RCC 7860 (cell line): Measurements from ENCODE around the gene GFOD1.
"Not testable (repeated sequence)": the region's sequence is repeated elsewhere in the genome, so short reads cannot be mapped to it uniquely, and the experiment has no call there.

Experiments used
- DNase-seq: peaks from one replicate; pipeline ENCODE4 v3.0.0-alpha.2; 2015; ENCODE audit warnings: low spot score
- FAIRE-seq: peaks from 2 replicates; lab custom pipeline; 2012; peaks lifted over from hg19 to GRCh38; lab: Jason Lieb, UNC

Gene GFOD1

GRCh38 chr6:13412211-13412610 lies 75.2 kb downstream of the GFOD1 start:
- DNase-seq (no peak), FAIRE-seq (no peak)

GRCh38 chr6:13411484-13411883 lies 75.9 kb downstream of the GFOD1 start:
- no peak for DNase-seq
- no peak for FAIRE-seq

GRCh38 chr6:13409991-13410390 lies 77.4 kb downstream of the GFOD1 start:
- FAIRE-seq (no peak), DNase-seq (no peak)

DNA sequence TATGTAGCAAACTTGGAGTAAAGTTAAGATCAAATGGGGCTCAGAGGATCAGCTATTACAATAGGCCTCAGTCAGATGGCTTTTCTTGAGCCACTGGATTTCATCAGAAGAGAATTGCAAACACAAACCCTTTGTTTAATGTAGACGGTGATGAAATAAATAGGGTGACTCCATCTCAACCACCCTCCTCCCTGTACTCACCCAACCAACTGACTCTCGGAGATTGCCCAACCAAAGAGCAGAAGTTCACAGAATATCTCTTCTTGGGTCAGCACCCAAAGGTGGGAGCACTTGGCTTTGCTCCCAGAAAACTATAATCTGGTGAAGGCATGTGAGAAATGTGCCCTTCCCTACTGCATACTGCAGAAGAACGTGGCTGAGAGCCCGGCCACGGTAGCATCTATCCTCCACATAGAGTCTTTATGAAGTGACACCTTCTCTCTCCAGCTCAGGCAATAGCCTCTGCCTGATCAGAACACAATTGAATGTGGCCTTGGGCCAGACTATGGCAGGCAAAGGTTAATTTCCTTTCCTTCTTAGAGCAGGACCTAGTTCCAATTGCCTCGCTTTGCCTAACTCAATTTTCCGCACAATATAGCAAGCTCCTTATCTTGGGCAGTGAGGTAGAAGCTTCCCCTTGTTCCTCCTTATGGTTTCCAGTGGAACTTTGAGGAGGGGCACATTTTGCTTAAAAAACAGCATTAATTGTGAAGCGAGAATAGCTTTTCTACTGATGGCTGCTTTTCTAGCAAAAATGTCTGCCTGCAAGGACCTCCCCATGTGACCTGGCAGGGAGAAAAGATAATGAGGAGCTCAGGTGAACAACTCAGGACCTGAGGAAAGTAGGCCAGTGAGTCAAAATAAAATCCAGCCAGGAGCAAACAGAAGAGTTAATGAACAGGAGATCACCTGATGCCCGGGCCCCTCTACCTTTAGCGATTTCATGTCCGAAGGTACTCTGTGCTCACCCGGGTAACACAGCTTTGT lies 79.4 kb downstream of the GFOD1 start:
- peak; percentile 41 for DNase-seq
- FAIRE-seq: no peak

DNA sequence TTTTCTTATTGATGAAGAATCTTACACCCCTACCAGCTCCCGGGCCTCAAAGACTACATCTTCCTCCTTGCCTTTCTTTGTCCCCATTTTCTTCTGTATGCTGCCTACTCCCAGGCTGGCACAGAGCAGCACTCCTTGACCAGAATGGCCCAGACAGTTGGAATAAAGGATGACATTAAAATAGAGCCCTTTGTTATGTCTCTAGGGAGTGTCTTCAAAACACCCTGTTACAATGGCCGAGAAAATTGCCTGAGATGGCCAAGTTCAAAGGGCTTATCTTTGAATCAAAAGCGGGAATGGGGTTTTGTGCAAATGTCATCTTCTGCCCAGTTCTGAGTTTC lies 80.1 kb downstream of the GFOD1 start:
- FAIRE-seq (no peak), DNase-seq (no peak)

DNA sequence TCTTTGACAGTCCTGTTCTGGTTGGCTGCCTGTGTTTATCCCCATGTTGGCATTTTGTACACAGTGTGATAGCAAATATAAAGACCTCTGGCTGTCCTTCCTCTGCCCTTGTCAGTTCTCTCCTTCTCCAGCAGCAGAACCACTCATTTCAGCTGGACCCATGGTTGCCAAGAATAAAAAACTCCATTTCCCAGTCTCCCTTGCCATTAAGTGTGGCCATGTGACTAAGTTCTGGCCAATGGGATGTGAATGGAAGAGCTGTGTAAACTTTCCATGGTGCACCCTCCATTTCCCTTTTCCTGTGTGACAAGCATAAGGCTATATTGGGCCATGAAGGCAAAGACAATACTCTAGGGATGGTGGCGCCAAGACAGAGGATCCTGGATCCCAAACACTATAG lies 80.6 kb downstream of the GFOD1 start:
- no peak for FAIRE-seq
- DNase-seq: no peak

- DNase-seq (no peak), FAIRE-seq (no peak)
Observed at GRCh38 chr6:13405961-13406477, 81.4 kb downstream of the GFOD1 start.

DNA sequence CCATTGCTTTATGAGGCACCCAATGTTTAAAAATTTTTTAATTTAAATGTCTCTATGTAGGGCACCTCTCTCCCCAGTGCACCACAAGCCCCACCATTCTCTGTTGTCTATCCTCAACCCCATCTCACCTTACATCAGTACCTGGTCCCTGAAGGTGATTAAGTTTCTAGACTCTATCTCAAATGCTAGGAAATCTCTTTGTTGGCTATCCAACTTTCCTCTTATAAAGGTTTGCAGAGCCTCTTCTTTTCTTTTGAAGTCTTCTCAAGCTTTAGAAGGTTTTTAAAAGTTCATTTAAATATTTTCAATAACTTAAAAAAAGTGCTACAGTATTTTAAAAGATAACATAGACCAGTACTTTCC lies 82.5 kb downstream of the GFOD1 start:
- DNase-seq (no peak), FAIRE-seq (no peak)

DNA sequence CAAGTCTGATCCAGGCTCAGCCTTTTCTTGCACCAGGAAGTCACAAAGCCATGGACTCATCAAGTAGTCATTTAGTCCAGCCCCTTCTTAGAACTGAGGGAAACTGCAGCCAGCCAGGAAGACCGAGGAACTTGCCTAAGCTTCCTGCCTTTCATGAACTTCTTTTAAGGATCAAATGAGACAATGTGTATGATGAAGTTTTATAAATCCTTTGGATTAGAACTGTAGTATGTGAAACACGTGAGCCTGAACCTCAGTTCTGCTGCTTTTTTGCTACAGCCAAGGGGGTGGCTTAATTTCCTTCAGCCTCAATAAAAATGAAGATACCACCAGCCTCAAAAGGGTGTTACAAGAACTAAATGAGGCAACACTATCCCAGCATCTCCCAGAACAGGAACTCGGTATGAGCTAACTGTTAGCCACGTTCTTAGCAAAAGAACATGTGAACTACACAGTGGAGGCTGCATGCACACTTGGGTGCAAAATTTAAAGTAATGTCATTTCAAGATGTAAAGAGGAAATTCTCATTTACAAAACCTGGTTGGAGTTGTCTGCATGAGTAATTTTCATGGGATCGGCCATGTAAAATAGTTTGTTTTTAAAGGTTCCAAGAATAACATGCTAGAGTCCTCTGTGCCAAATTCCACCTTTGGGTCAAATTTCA lies 83.0 kb downstream of the GFOD1 start:
- no peak for FAIRE-seq
- DNase-seq: no peak

- FAIRE-seq (no peak), DNase-seq (no peak)
Observed at GRCh38 chr6:13402711-13403110, 84.7 kb downstream of the GFOD1 start.

- no peak for DNase-seq
- FAIRE-seq: no peak
Observed at GRCh38 chr6:13400772-13401171, 86.6 kb downstream of the GFOD1 start.

DNA sequence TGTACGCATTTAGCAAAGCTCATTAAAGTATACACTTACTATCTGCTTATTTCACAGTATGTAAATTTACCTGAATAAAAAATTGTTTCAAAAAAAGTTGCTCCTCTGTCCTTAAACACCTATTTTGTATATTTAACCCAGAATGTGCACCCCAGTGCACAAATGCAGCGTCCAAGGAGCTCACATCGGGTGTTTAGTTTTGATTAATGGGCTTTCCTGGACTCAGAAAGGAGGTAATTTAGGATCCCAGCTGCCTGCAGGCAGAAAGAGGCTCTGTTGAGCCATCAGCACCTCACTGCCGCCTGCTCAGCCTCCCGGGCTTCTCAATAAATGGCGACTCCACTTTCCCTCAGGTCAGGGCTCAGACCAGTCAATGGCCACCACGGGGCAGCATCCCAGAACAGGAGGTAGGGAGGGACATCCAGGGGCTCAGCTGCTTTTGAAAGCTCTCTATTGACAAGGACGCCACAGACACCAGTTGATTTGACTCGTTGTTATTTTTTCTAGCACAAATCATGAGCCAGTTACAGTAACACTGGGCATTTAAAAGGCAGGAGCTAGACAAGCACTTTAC lies 88.9 kb downstream of the GFOD1 start:
- no peak for FAIRE-seq
- no peak for DNase-seq

GRCh38 chr6:13398069-13398381 lies 89.4 kb downstream of the GFOD1 start:
- FAIRE-seq: no peak
- no peak for DNase-seq

- DNase-seq (no peak), FAIRE-seq (no peak)
Observed at GRCh38 chr6:13397359-13398068, 89.9 kb downstream of the GFOD1 start.

- DNase-seq (no peak), FAIRE-seq (no peak)
Observed at GRCh38 chr6:13396241-13396792, 91.1 kb downstream of the GFOD1 start.

DNA sequence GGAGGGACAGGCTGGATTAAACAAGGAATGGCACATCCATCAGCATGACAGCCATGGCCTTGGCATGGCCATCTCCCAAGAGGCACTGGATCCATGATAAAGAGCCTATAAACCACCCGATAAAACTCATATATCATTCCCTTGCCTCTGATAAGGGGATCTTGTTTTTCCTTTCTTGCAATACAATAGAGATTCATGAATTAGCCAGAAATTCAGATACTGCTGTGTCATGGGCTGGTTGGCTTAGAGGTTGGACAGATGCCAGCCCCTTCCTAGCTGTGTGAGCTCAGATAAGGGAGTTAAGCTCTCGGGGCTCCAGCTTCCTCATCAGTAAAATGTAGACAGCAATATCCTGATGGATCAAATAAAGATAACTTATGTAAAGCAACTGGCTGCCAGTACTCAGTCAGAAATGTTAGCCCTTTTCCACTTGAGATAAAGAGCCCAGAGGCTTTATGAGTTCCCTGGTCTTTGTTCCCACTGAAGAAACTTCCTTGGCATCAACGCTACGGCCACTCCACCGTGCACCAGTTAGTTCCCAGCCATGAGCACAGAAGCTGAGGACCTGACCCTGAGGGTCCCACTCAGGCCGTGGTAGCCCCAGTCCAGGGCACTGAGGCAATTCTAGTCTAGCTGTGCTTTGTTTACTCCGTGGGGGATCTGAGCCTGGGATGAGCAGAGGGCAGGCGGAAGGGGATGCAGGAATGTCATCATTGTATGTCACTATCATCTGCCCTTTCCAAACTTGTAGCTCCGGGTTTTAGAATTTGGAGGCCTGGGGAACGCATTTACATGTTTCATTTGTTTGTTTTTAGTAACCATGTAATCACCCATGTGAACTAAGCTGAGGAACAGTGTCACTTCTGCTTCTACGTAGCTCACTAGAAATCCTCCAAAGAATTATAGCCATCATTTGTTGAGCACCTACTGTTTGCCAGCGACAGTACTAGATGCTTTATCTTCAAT lies 91.8 kb downstream of the GFOD1 start:
- DNase-seq: peak; percentile 49
- FAIRE-seq: no peak

DNA sequence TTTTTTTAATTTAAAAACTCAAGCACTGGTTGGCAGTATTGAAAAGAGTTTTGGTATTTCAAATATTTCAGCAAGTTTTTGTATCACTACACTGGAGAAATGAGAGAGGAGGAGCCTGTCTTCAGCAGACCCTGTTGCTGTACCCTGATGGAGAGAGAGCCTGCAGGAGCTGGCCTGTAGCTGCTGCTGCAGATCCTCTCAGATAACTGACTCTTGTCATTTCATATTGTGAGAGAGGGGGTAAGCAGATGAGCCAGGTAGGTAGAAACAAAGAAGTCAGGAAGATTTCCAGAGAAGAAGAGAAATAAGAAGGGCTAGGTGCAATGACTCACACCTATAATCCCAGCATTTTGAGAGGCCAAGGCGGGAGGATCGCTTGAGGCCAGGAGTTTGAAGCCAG lies 94.9 kb downstream of the GFOD1 start:
- no peak for FAIRE-seq
- DNase-seq: no peak

DNA sequence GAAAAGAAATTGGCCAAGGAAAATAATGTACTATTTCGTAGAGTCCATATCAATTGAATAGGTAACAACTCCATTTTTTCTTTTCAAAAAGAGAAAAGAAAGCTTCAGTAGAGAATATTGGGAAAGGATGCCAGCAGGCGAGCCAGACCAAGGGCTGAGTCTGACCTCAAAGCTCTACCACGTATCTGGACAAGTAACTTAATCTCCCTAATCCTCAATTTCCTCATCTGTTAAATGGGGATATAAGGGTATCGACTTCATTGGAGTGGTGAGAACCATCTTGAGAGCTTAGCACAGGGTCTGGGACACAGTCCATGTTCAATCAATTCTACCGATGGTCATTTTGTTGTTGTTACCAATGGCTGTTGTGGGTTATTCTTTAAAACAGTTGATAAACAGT lies 95.9 kb downstream of the GFOD1 start:
- DNase-seq (no peak), FAIRE-seq (no peak)

GRCh38 chr6:13390658-13391057 lies 96.7 kb downstream of the GFOD1 start:
- DNase-seq (no peak), FAIRE-seq (no peak)

DNA sequence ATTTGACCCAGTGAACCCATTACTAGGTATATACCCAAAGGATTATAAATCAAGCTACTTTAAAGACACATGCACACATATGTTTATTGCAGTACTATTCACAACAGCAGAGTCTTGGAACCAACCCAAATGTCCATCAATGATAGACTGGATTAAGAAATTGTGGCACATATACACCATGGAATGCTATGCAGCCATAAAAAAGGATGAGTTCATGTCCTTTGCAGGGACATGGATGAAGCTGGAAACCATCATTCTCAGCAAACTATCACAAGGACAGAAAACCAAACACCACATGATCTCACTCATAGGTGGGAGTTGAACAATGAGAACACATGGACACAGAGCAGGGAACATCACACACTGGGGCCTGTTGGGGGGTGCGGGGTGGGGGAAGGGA lies 98.2 kb downstream of the GFOD1 start:
- FAIRE-seq: not testable (repeated sequence)

More for the DNA sequence above, 98.2 kb downstream of the GFOD1 start:
- DNase-seq: not testable (repeated sequence)
